Mucosa of descending colon (tissue), 3 donors: ENCODE measurements around the gene GALNT13. TPM values are rescaled to one million over a fixed set of nuclear protein-coding genes. Genes with fewer than 3 reads are reported as not detected.

Experiments
- ATAC-seq: fragments of 200-7000 bp; cut with Tn5 transposase; one replicate; pipeline ENCODE4 v1.9.1; 2020; ENCODE audit warnings: mild to moderate bottlenecking, moderate library complexity
- DNase-seq, 3 donors: peaks; one replicate each; pipeline ENCODE4 v3.0.0-alpha.2; 2020
- H3K36me3 ChIP-seq: fragments of 200-600 bp; one replicate; pipeline ENCODE4 v1.8.0; 2021; ENCODE audit warnings: low read depth, mild to moderate bottlenecking
- H3K4me1 ChIP-seq: fragments of 200-600 bp; one replicate; pipeline ENCODE4 v1.8.0; 2021; ENCODE audit warnings: low read depth, mild to moderate bottlenecking
- H3K4me3 ChIP-seq: fragments of 200-600 bp; one replicate; pipeline ENCODE4 v1.8.0; 2021; ENCODE audit warnings: mild to moderate bottlenecking
- H3K9me3 ChIP-seq: fragments of 200-600 bp; one replicate; pipeline ENCODE4 v1.8.0; 2021; ENCODE audit warnings: mild to moderate bottlenecking
- CTCF ChIP-seq: fragments of 200-600 bp; IDR thresholded peaks from one replicate; pipeline ENCODE4 v1.8.0; 2022; ENCODE audit warnings: antibody characterized with exemption, mild to moderate bottlenecking
- intact Hi-C, 2 donors: fragments of 100-400 bp; cut with DNase I in 1 of 2; cut with micrococcal nuclease in 1 of 2; formaldehyde crosslinking; loops; one replicate each; pipeline versions ENCODE4 v1.11.0 to v1.11.1; 2022; cut with DNase I, micrococcal nuclease
- total RNA-seq, 3 donors: library from RNA; stranded (reverse); fragmentation: NEBNext Ultra II Directional in 2 of 3; extraction: Animal tissue kit (Norgen Biotek cat#: 25700) in 2 of 3; gene quantifications; one replicate each; pipeline versions ENCODE4 v1.2.1 to v1.2.4, GENCODE V29; 2021 to 2023
- donor health status: DM: no; HTN: no; CAD: no; lungs with moderate emphysema.
- donor health status: DM: no; HTN: no; CAD: no.
- donor health status: DM: no; HTN: yes; CAD: no.

GALNT13 gene
- total RNA-seq, 3 donors from 2014 or later, result 0.23 to 1.5 (median 1.0) TPM

DNA sequence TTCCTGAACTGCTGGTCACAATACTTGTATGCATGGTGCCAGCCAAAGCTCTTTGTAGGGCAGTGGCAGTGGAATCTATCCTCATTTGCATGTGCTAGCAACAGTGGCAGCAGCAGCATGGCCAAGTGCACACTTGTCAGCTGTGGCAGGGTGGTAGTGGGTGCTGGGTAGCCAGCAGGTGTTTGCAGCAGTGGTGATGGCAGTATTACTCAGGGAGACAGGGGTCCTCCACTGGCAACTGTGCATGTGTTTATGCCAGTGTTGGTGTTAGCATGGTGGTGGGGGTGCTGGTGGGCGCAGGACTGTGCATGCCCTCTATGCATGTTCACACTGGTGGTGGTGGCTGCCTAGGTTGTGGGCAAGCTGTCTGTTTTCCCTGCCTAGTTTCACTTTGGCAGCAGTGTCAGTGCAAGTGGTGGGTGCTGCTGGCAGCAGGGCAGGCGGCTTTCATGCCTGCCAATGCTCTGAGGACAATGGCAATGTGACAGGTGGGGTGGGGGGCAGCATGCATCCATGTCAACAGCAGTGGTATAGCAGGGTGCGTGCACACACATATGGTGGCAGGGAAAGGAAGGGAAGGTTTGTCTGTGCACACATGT is 41.2 kb downstream of the GALNT13 start:
- H3K4me1 ChIP-seq, result no peaks in the 10 kb centered on the region
- no peak for TF ChIP-seq CTCF
- ATAC-seq (no peak), DNase-seq (no peak)
- no peak overlapping the region for H3K4me3 ChIP-seq
- H3K36me3 ChIP-seq, result no peaks in the 10 kb centered on the region
- H3K9me3 ChIP-seq, result peaks cover 15% of the 10 kb centered on the region
- intact Hi-C loops, result no loop called here

GRCh38 chr2:153917570-153917969 is 45.8 kb downstream of the GALNT13 start:
- DNase-seq (no peak), ATAC-seq (no peak)
- no peak for TF ChIP-seq CTCF
- Histone ChIP-seq H3K36me3 (no peaks in the 10 kb centered on the region), H3K4me3 (no peak overlapping the region), H3K4me1 (no peaks in the 10 kb centered on the region), H3K9me3 (no peaks in the 10 kb centered on the region)
- intact Hi-C loops, result no loop called here

DNA sequence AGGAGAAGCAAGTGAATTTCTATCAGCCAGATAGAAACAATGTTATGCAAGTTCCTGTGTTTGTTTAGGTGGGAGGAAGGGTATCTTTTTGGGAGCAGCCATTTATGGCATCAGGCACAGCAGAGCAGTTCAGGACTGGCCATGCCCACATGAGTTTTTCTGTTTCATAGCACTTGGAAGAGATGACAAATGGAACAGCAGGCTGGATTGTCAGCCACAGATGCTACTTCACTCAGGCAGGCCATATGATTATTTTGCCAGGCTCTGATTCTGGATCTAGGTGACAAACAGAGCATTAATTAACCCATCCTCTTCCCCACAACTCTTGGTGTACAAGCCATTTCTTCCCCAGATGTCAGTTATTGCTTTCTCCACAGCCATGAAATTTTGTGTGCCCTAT is 63.8 kb downstream of the GALNT13 start:
- ATAC-seq, result no peak
- no peak for DNase-seq
- intact Hi-C loops, result no loop called here
- no peak for TF ChIP-seq CTCF
- no peaks in the 10 kb centered on the region for H3K9me3 ChIP-seq
- H3K4me1 ChIP-seq, result no peaks in the 10 kb centered on the region
- no peak overlapping the region for H3K4me3 ChIP-seq
- no peaks in the 10 kb centered on the region for H3K36me3 ChIP-seq

GRCh38 chr2:153939124-153939796 is 67.5 kb downstream of the GALNT13 start:
- H3K9me3 ChIP-seq, result no peaks in the 10 kb centered on the region
- ATAC-seq (no peak), DNase-seq (no peak)
- H3K36me3 ChIP-seq, result no peaks in the 10 kb centered on the region
- intact Hi-C loops, result no loop called here
- TF ChIP-seq CTCF, result no peak
- H3K4me3 ChIP-seq, result no peak overlapping the region
- no peaks in the 10 kb centered on the region for H3K4me1 ChIP-seq

GRCh38 chr2:153940511-153940910 is 68.8 kb downstream of the GALNT13 start:
- Histone ChIP-seq H3K4me3 (no peak overlapping the region), H3K36me3 (no peaks in the 10 kb centered on the region), H3K9me3 (no peaks in the 10 kb centered on the region), H3K4me1 (no peaks in the 10 kb centered on the region)
- no peak for TF ChIP-seq CTCF
- ATAC-seq, result no peak
- no peak for DNase-seq
- intact Hi-C loops, result no loop called here
